GM20000 (cell line): ENCODE data around the gene SCAANT1.

ENCODE experiments used
- DNase-seq: peaks from one replicate; pipeline ENCODE4 v3.0.0; 2012; ENCODE audit warnings: low spot score
- TF ChIP-seq, protein P1 (sequence below): IDR thresholded peaks from 2 replicates; pipeline ENCODE4 v1.5.1; 2012; ENCODE audit warnings: mild to moderate bottlenecking, control low read depth; ENCODE audit errors: extremely low read depth, missing control alignments

SCAANT1 gene

GRCh38 chr3:63878394-63879060, 33.7 kb downstream of the SCAANT1 start:
- no peak for DNase-seq
- TF ChIP-seq, protein P1, sequence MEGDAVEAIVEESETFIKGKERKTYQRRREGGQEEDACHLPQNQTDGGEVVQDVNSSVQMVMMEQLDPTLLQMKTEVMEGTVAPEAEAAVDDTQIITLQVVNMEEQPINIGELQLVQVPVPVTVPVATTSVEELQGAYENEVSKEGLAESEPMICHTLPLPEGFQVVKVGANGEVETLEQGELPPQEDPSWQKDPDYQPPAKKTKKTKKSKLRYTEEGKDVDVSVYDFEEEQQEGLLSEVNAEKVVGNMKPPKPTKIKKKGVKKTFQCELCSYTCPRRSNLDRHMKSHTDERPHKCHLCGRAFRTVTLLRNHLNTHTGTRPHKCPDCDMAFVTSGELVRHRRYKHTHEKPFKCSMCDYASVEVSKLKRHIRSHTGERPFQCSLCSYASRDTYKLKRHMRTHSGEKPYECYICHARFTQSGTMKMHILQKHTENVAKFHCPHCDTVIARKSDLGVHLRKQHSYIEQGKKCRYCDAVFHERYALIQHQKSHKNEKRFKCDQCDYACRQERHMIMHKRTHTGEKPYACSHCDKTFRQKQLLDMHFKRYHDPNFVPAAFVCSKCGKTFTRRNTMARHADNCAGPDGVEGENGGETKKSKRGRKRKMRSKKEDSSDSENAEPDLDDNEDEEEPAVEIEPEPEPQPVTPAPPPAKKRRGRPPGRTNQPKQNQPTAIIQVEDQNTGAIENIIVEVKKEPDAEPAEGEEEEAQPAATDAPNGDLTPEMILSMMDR = no peak

GRCh38 chr3:63877737-63878393, 34.3 kb downstream of the SCAANT1 start:
- TF ChIP-seq, protein P1 = no peak
- DNase-seq = no peak

GRCh38 chr3:63876260-63876659, 35.9 kb downstream of the SCAANT1 start:
- TF ChIP-seq, protein P1 = no peak
- no peak for DNase-seq

GRCh38 chr3:63875510-63875909, 36.7 kb downstream of the SCAANT1 start:
- TF ChIP-seq, protein P1 = no peak
- DNase-seq = no peak

DNA sequence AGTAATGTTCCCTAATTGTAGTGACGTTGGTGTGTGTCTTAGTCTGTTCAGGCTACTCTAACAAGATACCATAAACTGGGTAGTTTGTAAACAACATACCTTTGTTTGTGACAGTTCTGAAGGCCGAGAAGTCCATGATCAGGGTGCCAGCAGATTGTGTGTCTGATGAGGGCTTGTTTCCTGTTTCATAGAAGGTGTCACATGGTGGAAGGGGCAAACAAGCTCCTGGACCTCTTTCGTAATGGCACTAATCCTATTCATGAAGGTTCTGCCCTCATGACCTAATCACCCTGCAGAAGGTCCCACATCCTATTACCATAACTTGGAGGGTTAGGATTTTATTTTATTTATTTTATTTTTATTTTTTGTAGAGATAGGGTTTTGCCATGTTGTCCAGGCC, 37.4 kb downstream of the SCAANT1 start:
- TF ChIP-seq, protein P1 = no peak
- DNase-seq = no peak

DNA sequence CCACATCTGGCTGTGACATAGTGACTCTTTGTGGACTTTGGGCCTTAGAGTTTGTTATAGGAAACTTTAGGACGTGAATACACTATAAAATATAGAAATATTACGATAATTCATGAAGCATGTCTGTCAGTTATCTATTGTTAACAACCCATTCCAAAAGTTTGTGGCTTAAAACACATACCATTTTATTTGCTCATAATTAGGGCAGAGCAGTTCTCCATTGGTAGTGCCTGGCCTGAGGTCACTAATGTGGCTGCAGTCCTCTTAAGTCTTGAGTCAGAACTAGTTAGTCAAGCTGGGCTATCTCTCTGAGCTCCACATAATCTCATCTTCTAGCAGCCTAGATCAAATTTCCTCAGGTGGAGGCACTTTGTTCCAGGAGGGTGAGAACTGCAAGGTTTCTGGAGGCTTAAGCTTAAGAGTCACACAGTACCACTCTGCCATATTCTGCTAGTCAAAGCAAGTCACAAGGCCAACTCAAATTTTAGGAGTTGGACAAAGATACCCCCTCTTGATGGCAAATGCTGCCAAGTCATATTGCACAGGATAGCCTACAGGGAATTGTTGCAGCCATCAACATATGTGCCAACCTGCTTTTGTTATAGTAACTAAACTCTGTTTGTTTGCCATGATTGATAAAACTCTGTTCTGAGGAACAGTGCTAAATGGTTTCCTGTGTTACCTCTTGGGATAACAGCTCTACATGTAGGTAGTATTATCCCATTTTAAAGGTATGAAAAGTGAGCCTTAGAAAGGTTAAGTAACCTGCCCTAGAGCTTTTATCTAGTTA, 39.9 kb downstream of the SCAANT1 start:
- TF ChIP-seq, protein P1 = no peak
- DNase-seq = no peak

DNA sequence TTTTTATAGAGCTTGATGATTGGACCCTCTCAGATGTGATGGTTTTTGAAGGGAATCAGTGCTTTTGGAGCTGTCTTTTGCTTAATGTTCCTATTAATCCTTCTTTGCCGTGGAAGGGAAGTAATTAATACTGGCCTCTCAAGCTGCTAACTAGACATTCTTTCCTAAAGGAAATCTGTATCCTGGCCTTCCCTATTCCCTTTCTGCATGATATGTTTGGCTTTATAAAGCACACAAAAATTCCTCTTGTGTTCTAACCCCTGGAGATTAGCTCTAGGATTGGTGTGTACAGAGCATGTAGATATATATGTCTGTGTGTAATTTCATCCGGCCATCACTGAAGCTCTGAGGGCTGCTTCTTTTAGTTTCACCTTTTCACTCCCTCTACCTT, 41.6 kb downstream of the SCAANT1 start:
- TF ChIP-seq, protein P1 = no peak
- no peak for DNase-seq
